ENCODE measurements around the gene CYP19A1.

CYP19A1 gene

GRCh38 chr15:51180011-51180410 is 158.4 kb downstream of the CYP19A1 start:
- ChIA-PET POLR2A (no interaction called here), CTCF (interaction anchor here (1.9 to 2.8 kb wide), 2 partner anchors 13 to 17 kb away, joined by 10 to 17 read pairs; no protein-coding TSS in a partner anchor)
- DNase-seq (ENCODE audit: low read depth, low spot score) = no peak
- no peak overlapping the region for H3K4me3 ChIP-seq (ENCODE audit: low read depth, low read length)
- TF ChIP-seq CTCF (IDR thresholded peaks at IDR 0.05; ENCODE audit: insufficient read depth, low read length, missing control alignments) = no peak

DNA sequence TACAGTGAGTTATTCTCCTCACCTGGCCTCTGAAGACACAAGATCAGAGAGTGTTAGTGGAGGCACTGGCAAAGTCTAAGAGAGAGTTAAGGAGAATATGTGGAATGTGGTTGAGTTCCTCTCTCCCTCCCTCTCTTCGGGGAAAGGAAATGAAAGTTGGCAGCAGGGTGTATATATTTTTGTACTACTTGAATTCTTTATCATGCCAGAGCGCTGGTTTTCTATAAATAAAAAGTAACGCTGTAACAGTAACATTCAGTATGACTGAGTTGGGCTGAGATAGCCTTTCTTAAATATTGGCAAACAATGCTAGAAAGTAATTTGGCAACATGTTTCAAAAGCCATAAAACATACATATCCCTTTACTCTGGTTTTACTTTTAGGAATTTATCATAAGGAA is 166.2 kb downstream of the CYP19A1 start:
- no peak for TF ChIP-seq CTCF (IDR thresholded peaks at IDR 0.05; ENCODE audit: insufficient read depth, low read length, missing control alignments)
- ChIA-PET CTCF (interaction anchor here (0.8 to 3.6 kb wide), 6 partner anchors 9 to 230 kb away, joined by 4 to 47 read pairs (median 7); no protein-coding TSS in a partner anchor), POLR2A (no interaction called here)
- DNase-seq (ENCODE audit: low read depth, low spot score) = no peak
- H3K4me3 ChIP-seq (ENCODE audit: low read depth, low read length) = no peak overlapping the region; the same call in 1 of the 2 replicates

GRCh38 chr15:51171634-51171932 is 166.8 kb downstream of the CYP19A1 start:
- POLR2A ChIA-PET = no interaction called here
- CTCF ChIA-PET = interaction anchor here (0.8 to 3.6 kb wide), 8 partner anchors 9 to 231 kb away, joined by 3 to 47 read pairs (median 6); no protein-coding TSS in a partner anchor
- DNase-seq (ENCODE audit: low read depth, low spot score) = no peak
- no peak for TF ChIP-seq CTCF (IDR thresholded peaks at IDR 0.05; ENCODE audit: insufficient read depth, low read length, missing control alignments)
- H3K4me3 ChIP-seq (ENCODE audit: low read depth, low read length) = no peak overlapping the region

GRCh38 chr15:51170882-51171633 is 167.3 kb downstream of the CYP19A1 start:
- H3K4me3 ChIP-seq (ENCODE audit: low read depth, low read length) = no peak overlapping the region
- no peak for TF ChIP-seq CTCF (IDR thresholded peaks at IDR 0.05; ENCODE audit: insufficient read depth, low read length, missing control alignments)
- no peak for DNase-seq (ENCODE audit: low read depth, low spot score)
- ChIA-PET POLR2A (no interaction called here), CTCF (interaction anchor here (0.8 to 3.6 kb wide), 8 partner anchors 8 to 232 kb away, joined by 3 to 47 read pairs (median 6); no protein-coding TSS in a partner anchor)

DNA sequence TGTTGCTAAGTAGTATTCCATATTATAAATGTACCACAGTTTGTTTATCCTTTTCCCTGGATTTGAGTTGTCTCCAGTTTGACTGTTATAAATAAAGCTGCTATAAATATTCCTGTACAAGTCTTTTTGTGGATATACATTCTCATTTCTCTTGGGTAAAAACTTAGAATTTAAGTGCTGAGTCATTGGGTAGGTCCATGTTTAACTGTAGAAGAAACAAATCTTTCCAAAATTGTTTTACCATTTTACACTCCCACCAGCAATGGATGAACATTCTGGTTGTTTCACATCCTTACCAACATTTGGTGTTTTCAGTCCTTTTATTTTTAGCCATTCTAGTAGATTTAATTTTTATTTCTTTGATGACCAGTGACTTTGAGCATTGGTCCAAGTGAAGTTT is 169.7 kb downstream of the CYP19A1 start:
- no peak for DNase-seq (ENCODE audit: low read depth, low spot score)
- H3K4me3 ChIP-seq (ENCODE audit: low read depth, low read length) = no peak overlapping the region
- ChIA-PET POLR2A (no interaction called here), CTCF (interaction anchor here (1.0 to 3.6 kb wide), 2 partner anchors 24 to 213 kb away, joined by 4 to 21 read pairs; no protein-coding TSS in a partner anchor)
- no peak for TF ChIP-seq CTCF (IDR thresholded peaks at IDR 0.05; ENCODE audit: insufficient read depth, low read length, missing control alignments)

- DNase-seq (ENCODE audit: low read depth, low spot score) = no peak
- ChIA-PET POLR2A (no interaction called here), CTCF (interaction anchor here (1.0 to 9.3 kb wide), 35 partner anchors 8 to 373 kb away, joined by 3 to 220 read pairs (median 10); no protein-coding TSS in a partner anchor)
- TF ChIP-seq CTCF (IDR thresholded peaks at IDR 0.05; ENCODE audit: insufficient read depth, low read length, missing control alignments) = no peak
- no peak overlapping the region for H3K4me3 ChIP-seq (ENCODE audit: low read depth, low read length)
Observed at GRCh38 chr15:51163843-51164242, 174.6 kb downstream of the CYP19A1 start.
